OCI-LY7 (cell line): Measurements from ENCODE around the gene CPD. TPM values are rescaled to one million over a fixed set of nuclear protein-coding genes. Genes with fewer than 3 reads are reported as not detected.
"Not testable (repeated sequence)": the region's sequence is repeated elsewhere in the genome, so short reads cannot be mapped to it uniquely, and the experiment has no call there.

ENCODE experiments used
- BruUV-seq: library from RNA; stranded (reverse); fragments of 400-500 nt; replicated peaks from 2 replicates; lab custom pipeline; 2021; lab: Mats Ljungman, UMichigan
- CTCF ChIA-PET: fragments of 300-600 bp; sonication (Branson Sonifier 250); formaldehyde crosslinking; loops from one replicate; lab custom pipeline; 2022; ENCODE audit warnings: antibody characterized with exemption; ENCODE audit not compliant: unreplicated experiment; lab: Charles Lee
- POLR2A ChIA-PET: fragments of 300-600 bp; sonication (Branson Sonifier 250); formaldehyde crosslinking; loops from one replicate; lab custom pipeline; 2022; ENCODE audit warnings: antibody characterized with exemption; lab: Charles Lee
- DNase-seq: peaks from one replicate; pipeline ENCODE4 v3.0.0-alpha.2; 2015; ENCODE audit warnings: low spot score
- H2AFZ ChIP-seq: fragments of 200-600 bp; sonication (generic), shearing (Covaris generic); 2 replicates; pipeline ENCODE4 v1.6.1; 2014; ENCODE audit warnings: mild to moderate bottlenecking, antibody characterized with exemption, low read length, moderate library complexity
- H3K27ac ChIP-seq: fragments of 200-600 bp; sonication (generic); 2 replicates; pipeline ENCODE4 v1.5.1; 2014; ENCODE audit warnings: mixed run types, low read depth, mild to moderate bottlenecking, moderate library complexity, low read length, inconsistent platforms; ENCODE audit not compliant: poor library complexity, severe bottlenecking
- H3K36me3 ChIP-seq: fragments of 200-600 bp; sonication (generic); 2 replicates; pipeline ENCODE4 v1.6.1; 2014; ENCODE audit warnings: mild to moderate bottlenecking, antibody characterized with exemption, low read length, moderate library complexity, mixed read lengths; ENCODE audit not compliant: insufficient read depth
- H3K4me1 ChIP-seq: fragments of 200-600 bp; sonication (generic); 2 replicates; pipeline ENCODE4 v1.5.1; 2014; ENCODE audit warnings: mild to moderate bottlenecking, low read length; ENCODE audit not compliant: insufficient read depth, poor library complexity, severe bottlenecking
- H3K4me2 ChIP-seq: fragments of 200-600 bp; sonication (generic); 2 replicates; pipeline ENCODE4 v1.6.1; 2014; ENCODE audit warnings: mild to moderate bottlenecking, low read length
- H3K4me3 ChIP-seq: fragments of 200-600 bp; sonication (generic); 2 replicates; pipeline ENCODE4 v1.5.1; 2014; ENCODE audit warnings: mild to moderate bottlenecking, low read depth, low read length; ENCODE audit not compliant: poor library complexity, severe bottlenecking
- H3K79me2 ChIP-seq: fragments of 200-600 bp; sonication (generic); 2 replicates; pipeline ENCODE4 v1.6.1; 2016; ENCODE audit warnings: low read depth, mild to moderate bottlenecking, low read length, moderate library complexity, mixed read lengths; ENCODE audit not compliant: insufficient read depth
- H3K9me2 ChIP-seq: fragments of 200-600 bp; sonication (generic); 2 replicates; pipeline ENCODE4 v1.6.1; 2016; ENCODE audit warnings: mild to moderate bottlenecking, low read length, mixed read lengths; ENCODE audit not compliant: insufficient read depth
- H3K9me3 ChIP-seq: fragments of 200-600 bp; sonication (generic); 2 replicates; pipeline ENCODE4 v1.6.1; 2014; ENCODE audit warnings: mild to moderate bottlenecking, mixed run types, low read length, mixed read lengths
- H4K20me1 ChIP-seq: fragments of 200-600 bp; sonication (generic); 2 replicates; pipeline ENCODE4 v1.6.1; 2014; ENCODE audit warnings: mild to moderate bottlenecking, antibody characterized with exemption, low read length, moderate library complexity, mixed read lengths; ENCODE audit not compliant: insufficient read depth
- CTCF ChIP-seq: fragments of 200-600 bp; sonication (generic); conservative IDR thresholded peaks from 2 replicates; pipeline ENCODE4 v1.5.1; 2014; ENCODE audit warnings: mild to moderate bottlenecking, antibody characterized with exemption, low read length, moderate library complexity, mixed read lengths
- EZH2phosphoT487 ChIP-seq: fragments of 200-600 bp; sonication (generic); IDR thresholded peaks from 2 replicates; pipeline ENCODE4 v1.6.1; 2018; ENCODE audit warnings: low read depth, borderline replicate concordance, mild to moderate bottlenecking, mixed run types, antibody characterized with exemption, low read length, moderate library complexity, mixed read lengths
- intact Hi-C: fragments of 100-400 bp; cut with micrococcal nuclease; formaldehyde crosslinking; loops from one replicate; pipeline ENCODE4 v1.10.0; 2022; ENCODE audit not compliant: unreplicated experiment
- total RNA-seq, 2 experiments: library from RNA; depleted of rRNA in 1 of 2; stranded (reverse); fragments of >200 nt in 1 of 2; shearing (Covaris generic) in 1 of 2; gene quantifications; 2 replicates each; pipeline ENCODE4 v1.2.3, GENCODE V29; 2014 to 2022

CPD gene
- total RNA-seq, 2 experiments from 2014 or later: 16.4 to 24.0 TPM

GRCh38 chr17:30349252-30349651 lies 29.5 kb upstream of the CPD start:
- POLR2A ChIA-PET: no interaction called here
- Histone ChIP-seq H2AFZ (no peak overlapping the region), H3K27ac (no peak overlapping the region), H4K20me1 (no peaks in the 10 kb centered on the region), H3K4me1 (no peaks in the 10 kb centered on the region), H3K9me2 (no peaks in the 10 kb centered on the region), H3K4me3 (no peak overlapping the region), H3K4me2 (no peak overlapping the region), H3K9me3 (peaks cover 3% of the 10 kb centered on the region; the same call in 1 of the 2 replicates), H3K36me3 (no peaks in the 10 kb centered on the region), H3K79me2 (no peaks in the 10 kb centered on the region)
- CTCF ChIA-PET: no interaction called here
- TF ChIP-seq CTCF (no peak), EZH2phosphoT487 (no peak)
- BruUV-seq: no TSS peak
- intact Hi-C loops: loop anchor here (10.0 kb wide), 1 partner anchor 206 kb away; no protein-coding TSS in a partner anchor
- no peak for DNase-seq

GRCh38 chr17:30351263-30351662 lies 27.5 kb upstream of the CPD start:
- H3K4me2 ChIP-seq, intact Hi-C loops, H3K36me3 ChIP-seq, H3K4me1 ChIP-seq, BruUV-seq, H3K9me3 ChIP-seq, H4K20me1 ChIP-seq, H3K79me2 ChIP-seq, DNase-seq, CTCF ChIA-PET, H2AFZ ChIP-seq, H3K9me2 ChIP-seq, H3K4me3 ChIP-seq, H3K27ac ChIP-seq: not testable (repeated sequence)
- POLR2A ChIA-PET: interaction anchor here (0.7 kb wide), 1 partner anchor 459 kb away, joined by 3 read pairs; no protein-coding TSS in a partner anchor

GRCh38 chr17:30351735-30352134 lies 27.0 kb upstream of the CPD start:
- Histone ChIP-seq H3K27ac (no peak overlapping the region), H3K9me2 (no peaks in the 10 kb centered on the region), H3K4me2 (no peak overlapping the region), H3K36me3 (no peaks in the 10 kb centered on the region), H3K9me3 (peaks cover 3% of the 10 kb centered on the region; the same call in 1 of the 2 replicates), H3K4me3 (no peak overlapping the region), H4K20me1 (no peaks in the 10 kb centered on the region), H3K4me1 (no peaks in the 10 kb centered on the region), H3K79me2 (no peaks in the 10 kb centered on the region), H2AFZ (no peak overlapping the region)
- intact Hi-C loops: no loop called here
- ChIA-PET CTCF (no interaction called here), POLR2A (interaction anchor here (0.7 kb wide), 1 partner anchor 458 kb away, joined by 3 read pairs; no protein-coding TSS in a partner anchor)
- DNase-seq: no peak
- TF ChIP-seq CTCF: no peak
- no peak for TF ChIP-seq EZH2phosphoT487
- BruUV-seq: no TSS peak
